ENCODE results near the gene SLC9C2.
"Not testable (repeated sequence)": the region's sequence is repeated elsewhere in the genome, so short reads cannot be mapped to it uniquely, and the experiment has no call there.

Gene SLC9C2

DNA sequence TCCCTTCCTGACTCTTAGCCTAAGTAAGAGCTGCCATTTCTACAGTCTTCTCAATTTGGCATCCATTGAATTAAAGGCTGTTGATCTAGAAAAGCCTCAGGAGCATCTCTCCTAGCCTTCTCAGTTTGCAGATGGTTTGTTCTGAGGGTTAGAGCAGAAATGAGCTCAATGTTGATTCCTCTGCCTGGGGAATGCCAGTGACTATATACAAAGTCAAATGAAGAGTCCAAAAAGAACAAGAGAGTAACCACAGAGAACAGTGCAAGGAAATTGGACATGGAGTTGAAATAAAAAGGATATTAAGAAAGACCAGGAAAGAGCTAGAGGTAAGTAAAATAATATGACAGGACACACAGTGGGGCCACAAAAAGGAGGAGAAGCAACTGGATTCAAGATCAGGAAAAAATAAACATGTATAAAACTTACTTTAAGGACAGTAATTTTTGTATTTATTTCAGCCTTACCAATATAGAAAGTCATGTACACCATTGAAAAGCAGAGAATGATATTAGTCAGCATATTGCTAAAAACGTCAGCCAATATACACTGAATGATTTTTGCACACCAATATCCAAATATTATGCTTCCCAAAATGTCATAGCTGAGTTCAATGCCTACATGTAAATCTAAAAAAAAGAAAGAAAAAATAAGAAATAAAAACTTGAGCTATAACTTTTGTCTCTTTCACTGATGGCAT is 21.3 kb downstream of the SLC9C2 start:
- no peak for DNase-seq (ENCODE audit: low spot score)

DNA sequence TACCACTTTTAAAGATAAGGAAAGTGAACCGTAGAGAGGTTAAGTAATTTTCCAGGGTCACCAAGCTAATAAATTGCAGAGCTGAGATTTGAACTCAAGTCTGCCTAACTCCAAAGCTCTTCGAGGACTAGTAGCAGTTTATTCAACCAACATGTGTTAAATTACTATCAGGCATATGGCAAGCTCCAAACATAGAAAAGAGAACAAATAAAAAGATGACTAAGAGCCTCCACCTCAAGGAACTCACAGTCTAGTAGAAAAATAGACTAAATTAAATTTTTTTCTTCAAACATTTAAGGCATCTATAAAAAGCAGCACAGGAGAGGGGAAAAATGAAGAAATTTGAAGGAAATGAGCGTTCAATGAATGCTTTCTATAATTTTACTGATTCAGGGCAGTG is 22.2 kb downstream of the SLC9C2 start:
- no peak for DNase-seq (ENCODE audit: low spot score)

DNA sequence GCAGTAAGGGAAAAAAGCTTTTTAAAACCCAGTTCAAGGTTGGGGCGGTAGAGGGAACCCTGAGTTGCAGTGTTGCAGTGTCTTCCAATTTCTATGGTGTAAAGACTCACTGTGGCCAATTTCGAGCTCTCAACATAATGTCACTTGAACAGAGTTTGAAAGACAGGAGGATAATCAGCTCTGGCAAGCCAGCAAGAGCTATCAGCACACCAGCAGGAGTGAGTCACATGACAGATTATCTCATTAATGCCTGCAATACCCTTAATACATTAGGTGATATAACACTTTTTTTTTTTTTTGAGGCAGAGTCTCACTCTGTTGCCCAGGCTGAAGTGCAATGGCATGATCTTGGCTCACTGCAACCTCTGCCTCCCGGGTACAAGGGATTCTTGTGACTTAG is 22.8 kb downstream of the SLC9C2 start:
- DNase-seq (ENCODE audit: low spot score) = no peak

DNA sequence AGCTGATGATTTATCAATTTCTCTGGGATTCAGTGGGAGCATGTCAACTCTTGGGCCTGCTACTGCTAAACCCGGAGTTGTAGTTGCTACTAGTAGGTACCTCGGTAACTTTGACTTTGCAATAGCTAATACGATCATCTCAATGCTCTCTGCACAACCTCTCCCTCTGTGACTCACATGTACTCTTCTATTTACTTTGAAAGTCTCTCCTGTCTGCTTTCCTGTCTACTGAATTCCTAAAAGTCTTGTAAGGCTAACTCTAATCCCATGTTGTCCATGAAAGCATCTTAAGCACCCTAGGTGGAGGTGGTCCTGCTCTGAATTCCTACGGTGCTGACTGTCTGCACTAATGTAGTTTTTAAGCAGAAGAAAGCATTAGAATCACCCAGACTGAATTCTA is 29.3 kb downstream of the SLC9C2 start:
- no peak for DNase-seq (ENCODE audit: low spot score)

DNA sequence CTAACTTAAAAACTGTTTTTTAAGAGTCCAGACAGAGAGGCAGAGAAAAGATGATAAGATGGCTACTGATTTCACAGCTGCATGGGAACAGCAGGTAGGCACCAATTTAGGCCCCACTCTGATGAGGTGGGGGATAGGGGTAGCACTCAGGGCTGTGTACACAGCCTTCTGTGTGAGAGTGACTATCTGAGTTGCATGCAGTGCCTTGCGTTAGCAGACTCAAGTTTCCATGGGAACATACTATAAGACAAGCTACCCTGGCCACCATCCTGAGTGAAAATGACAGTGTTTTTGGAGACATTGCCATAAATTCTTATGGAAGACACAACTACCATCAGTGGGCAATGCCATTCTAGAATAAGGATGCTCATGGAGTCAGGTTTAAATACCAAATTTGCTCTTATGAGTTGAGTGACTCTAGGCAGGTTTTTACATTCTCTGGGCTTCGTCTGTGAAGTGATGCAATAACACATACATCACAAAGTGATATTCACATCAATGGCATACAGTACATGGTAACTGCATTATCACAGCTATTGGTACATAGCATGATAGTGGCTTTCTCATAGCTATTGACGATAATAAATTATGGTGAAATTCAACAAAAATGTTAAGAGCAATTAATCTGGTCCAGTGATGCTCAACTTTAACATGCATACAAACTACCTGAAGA is 30.5 kb downstream of the SLC9C2 start:
- no peak for DNase-seq (ENCODE audit: low spot score)

DNA sequence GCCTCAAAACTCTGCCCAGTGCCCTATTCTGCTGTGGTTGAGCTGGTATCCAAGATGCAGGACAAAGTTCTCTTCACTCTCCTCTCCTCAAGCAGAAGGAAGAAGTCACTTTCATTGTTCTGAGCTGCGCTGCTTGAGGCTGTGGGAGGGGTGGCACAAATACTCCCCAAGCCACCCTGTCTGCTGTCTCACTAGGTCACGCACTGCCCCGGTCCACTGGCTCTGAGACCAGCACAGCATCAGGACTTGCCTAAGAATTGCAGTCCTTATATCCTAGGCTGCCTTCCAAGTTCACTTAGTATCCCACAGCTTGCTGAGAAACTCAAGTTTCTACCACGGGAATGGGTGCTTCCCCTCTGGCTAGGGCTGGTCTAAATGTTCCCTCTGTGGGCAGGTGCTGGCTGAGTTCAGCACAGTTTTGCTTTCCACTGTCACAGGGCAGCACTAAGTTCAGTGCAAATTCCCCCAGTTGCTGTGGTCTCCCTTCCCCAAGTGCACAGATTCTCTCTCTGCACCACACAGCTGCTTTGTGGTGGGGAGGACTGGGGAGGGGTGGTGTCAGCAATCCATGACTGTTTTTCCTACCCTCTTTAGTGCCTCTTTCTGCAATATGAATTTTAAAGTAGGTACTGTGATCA is 32.4 kb downstream of the SLC9C2 start:
- no peak for DNase-seq (ENCODE audit: low spot score)

DNA sequence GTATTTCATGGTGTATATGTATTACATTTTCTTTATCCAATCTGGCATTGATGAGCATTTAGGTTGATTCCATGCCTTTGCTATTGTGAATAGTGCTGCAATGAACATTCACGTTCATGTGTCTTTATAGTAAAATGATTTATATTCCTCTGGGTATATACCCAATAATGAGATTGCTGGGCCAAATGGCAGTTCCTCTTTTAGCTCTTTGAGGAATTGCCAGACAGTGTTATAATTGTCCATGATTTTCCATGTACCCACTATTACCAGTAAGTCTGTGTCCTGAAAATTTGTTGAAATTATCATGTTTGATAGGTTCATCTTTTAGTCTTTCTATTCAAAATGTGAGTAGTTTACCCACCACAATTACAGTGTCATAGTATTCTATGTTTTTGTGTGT is 34.4 kb downstream of the SLC9C2 start:
- DNase-seq (ENCODE audit: low spot score) = no peak

DNA sequence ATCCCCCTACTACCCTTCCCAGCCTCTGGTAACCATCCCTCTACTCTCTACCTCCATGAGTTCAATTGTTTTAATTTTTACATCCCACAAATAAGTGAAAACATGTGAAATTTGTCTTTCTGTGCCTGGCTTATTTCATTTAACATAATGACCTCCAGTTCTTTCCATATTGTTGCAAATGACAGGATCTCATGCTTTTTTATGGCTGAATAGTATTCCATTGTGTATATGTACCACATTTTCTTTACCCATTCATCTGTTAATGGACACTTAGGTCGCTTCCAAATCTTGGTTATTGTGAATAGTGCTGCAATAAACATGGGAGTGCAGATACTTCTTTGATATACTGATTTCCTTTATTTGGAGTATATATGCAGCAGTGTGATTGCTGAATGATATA is 39.0 kb downstream of the SLC9C2 start:
- not testable (repeated sequence) for DNase-seq (ENCODE audit: low spot score)

DNA sequence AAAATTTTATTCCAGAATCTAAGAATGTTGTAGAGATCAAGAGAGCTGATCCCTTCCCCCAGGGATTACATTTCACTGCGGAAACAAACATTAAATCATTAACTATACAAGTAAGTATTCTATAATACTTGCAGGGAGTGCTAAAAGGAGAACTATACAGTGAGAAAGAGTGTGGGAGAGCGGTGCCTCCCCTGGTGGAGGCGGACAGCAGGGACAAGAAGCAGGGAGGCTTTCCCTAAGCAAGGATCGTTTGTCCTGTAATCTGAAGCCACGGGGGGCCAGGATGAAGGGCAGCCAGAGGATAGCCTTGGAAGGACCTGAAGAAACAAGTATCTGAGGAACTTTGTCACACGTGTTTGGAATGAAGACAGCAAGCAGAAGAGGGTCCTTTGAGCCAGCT is 40.1 kb downstream of the SLC9C2 start:
- no peak for DNase-seq (ENCODE audit: low spot score)

DNA sequence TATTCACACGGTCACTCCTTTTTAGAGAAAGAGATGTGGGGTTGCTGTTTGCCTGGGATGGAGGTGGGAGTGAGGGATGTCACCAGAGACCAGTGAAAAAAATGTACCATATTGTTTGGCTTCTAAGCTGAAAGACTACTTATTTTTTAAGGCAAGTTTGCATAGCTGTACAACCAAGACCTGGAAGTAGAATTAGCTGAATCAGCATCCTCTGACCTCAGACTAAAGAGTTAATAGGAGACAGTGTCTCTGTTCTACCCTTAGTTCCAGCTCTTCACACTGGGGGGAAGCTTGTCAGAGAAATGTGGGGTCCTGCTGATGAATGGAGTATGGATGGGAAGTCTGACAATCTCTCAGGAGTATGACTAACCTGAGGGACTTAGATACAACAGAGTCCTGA is 41.6 kb downstream of the SLC9C2 start:
- DNase-seq (ENCODE audit: low spot score) = no peak

DNA sequence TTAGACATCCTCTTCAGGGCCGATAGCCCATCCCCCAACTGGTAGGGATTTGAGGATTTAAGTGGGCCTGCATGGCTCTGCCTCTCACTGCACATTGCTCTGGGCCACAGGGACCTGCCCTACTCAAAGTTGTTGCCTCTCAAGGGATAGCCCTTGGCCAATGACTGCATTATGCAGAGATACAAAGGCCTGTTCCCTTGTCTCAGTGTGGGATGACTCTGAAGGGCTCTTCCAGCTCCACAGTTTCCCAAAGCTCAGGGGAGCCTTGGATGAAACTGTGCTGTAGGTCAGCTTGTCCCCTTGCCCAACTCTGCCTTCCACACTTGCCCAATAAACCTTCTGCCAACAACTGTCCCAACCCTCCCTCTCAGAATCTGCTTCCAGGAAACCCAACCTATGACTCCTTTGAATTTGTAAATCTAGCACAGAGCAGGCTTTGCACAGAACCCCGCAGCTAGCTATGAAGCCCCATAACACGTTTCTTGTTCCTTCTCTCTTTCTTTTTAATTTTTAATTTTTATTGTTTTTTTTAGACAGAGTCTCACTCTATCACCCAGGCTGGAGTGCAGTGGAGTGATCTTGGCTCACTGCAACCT is 42.5 kb downstream of the SLC9C2 start:
- no peak for DNase-seq (ENCODE audit: low spot score)

DNA sequence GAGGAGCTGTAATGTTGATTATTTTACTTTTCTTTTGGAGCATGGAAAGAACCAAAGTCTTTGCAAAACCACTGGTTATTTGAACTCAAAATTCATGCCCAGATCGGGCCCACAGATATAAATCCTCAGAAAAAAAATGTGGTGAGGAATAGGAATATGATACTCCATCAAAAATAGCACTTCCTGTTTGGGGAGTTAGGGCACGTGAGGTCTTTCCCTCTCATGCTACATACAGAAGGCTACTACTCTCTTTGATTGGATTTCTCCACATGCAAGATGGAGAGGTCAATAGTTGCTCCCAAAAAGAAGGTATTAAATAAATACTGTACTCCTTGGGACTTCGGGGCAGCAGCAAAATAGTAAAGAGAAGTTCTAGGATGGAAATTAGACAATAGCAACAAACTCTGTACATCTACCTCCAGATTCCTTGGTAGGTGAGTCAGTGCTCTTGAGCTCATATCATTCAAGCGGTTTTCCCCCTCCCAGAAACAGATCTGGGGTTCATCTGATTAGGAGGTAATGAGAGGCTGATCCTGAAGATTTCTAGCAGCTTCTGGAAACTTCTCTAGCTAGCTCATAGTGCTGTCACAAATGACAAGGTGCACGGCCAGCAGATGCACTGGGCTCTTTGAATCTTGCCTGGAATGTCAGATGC is 47.1 kb downstream of the SLC9C2 start:
- DNase-seq (ENCODE audit: low spot score) = no peak

DNA sequence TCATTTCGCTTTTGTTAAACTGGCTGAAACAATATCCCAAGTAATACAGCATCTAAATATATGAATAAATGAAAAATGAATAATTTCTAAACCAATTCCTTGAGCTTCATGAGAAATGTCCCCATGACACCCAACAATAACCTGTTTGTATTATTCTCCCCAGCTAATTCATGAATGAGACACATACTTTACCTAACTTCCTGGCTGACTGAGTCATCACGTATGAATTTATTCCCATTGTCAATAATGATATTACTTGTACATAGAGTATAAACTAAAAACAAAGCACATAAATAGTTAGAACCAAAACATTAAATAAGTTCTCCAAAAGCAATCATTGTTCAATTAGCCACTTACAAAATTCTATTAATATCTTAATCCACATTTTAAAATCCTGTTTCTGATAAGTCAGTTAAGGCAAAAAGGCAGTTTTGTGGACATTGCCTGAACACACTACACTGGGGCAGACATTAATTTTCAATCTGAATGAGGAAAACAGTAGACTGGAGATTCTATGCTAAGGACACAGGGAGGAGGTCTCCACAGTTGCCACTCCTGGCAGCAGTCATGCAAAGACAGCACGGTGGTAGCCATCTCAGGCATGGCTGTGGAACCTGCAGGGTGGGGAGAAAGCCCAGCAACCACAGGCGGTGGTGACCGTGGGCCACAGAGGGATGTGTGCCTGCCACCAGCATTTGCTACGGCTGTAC is 48.2 kb downstream of the SLC9C2 start:
- DNase-seq (ENCODE audit: low spot score) = no peak

DNA sequence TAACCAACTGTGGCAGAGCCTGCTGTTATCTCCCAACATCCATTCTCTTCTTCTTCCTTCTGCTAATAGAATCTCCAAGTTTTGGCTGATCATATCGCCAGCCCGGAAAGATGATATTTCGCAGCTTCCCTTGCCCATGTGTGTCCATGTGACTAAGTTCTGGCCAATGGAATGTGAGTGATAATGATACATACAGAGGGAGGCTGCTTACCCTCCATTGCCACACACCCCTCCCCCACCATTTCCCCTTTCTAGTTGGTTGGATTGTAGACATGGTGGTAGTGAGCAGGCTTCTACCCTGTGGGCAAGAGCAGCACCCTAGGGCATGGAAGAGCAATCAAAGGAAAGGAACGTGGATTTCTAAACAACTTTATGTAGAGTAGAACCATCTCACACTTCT is 48.8 kb downstream of the SLC9C2 start:
- DNase-seq (ENCODE audit: low spot score) = no peak

DNA sequence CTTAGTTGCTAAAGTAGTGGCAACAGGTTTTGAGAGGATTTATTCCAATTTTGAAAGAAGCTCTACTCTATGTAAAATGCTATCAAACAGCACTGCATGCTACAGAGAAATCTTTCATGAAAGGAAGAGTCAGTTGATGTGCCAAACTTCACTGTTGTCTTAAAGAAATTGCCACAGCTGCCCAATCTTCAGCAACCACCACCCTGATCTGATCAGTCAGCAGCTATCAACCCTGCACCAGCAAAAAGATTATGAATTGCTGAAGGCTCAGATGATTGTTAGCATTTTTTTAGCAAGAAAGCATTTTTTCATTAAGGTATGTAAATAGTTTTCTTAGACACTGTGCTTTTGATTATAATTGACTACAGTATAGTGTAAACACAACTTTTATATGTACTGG is 49.6 kb downstream of the SLC9C2 start:
- no peak for DNase-seq (ENCODE audit: low spot score)

DNA sequence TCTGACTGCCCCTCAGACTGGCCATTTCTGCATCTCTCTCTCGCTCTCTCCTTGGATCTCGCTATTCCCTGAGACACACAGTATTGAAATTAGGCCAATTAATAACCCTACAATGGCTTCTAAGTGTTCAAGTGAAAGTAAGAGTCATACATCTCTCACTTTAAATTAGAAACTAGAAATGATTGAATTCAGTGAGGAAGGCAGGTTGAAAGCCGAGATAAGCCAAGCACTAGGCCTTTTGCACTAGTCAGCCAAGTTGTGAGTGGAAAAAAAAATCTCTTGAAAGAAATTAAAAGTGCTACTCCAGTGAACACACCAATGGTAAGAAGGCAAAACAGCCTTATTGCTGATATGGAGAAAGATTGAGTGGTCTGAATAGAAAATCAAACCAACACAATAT is 51.2 kb downstream of the SLC9C2 start:
- DNase-seq (ENCODE audit: low spot score) = no peak

DNA sequence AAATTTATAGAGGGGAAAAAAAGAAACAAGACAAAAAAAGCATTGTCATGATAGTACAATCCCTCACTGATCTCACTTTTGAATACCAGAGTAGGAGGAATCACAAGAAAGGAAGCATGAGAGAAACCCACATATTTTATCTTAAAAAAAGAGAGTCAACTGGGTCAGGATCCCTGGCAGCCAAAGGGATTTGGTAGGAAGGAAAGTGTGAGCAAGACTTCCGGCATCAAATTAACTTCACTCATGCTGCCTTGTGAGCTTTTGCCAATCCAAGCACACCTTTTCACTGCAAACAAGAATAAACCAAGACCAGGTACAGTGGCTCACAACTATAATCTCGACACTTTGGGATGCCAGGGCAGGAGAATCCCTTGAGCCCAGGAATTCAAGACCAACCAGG is 53.1 kb downstream of the SLC9C2 start:
- no peak for DNase-seq (ENCODE audit: low spot score)

DNA sequence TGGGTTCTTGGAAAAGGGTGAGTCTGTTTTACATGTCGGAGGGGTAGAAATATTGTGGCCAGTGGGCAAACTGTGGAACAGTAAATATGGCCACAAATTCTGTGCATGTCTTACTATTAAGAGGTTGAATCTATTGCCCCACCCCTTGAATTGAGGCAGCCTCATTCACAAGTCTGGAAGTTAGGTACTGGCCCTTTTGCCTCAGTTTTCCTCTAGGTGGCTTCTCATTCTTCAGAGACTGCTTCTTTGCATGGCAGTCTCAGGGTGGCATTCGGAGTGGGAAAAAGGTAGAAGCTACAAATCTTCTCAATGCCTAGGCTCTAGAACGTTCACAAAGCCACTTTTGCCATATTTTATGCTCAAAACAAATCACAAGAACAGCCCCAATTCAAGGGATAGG is 57.2 kb downstream of the SLC9C2 start:
- DNase-seq (ENCODE audit: low spot score) = no peak

DNA sequence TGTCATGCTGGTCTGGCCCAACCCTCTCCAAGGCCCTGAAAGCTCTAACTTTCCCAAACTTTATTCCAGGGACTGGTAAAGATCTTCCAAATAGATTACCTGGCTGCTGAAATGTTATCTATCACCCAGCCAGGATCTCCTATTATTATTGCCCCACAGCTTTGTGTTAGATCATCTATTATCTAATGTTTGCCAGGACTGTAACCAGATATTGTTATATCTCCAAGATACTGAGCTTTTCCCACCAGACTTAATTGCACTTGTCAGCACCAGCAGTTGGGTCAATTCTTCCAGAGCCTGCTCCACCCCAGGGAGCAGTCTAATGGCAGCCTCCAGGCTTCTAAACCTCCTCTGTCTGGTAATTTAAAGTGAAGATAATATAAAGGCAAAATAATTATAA is 66.6 kb downstream of the SLC9C2 start:
- DNase-seq (ENCODE audit: low spot score) = no peak

DNA sequence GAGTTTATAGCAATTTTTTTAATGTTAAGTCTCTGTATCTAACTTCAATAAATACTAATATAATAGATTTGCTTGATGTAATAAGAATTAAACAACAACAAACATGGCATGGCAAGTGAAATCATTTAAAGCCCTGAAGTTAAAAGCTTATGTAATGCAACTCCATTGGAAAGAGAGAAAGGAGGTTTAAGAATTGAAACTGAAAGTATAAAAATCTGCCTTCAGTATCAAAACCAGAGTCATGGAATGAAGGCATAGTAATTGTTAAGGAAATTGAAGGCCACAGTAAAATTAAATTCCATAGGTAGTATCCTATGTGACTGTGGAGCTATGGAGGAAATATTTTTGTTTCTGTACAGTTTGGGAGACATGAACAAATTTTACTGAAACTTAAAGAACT is 70.6 kb downstream of the SLC9C2 start:
- no peak for DNase-seq (ENCODE audit: low spot score)

DNA sequence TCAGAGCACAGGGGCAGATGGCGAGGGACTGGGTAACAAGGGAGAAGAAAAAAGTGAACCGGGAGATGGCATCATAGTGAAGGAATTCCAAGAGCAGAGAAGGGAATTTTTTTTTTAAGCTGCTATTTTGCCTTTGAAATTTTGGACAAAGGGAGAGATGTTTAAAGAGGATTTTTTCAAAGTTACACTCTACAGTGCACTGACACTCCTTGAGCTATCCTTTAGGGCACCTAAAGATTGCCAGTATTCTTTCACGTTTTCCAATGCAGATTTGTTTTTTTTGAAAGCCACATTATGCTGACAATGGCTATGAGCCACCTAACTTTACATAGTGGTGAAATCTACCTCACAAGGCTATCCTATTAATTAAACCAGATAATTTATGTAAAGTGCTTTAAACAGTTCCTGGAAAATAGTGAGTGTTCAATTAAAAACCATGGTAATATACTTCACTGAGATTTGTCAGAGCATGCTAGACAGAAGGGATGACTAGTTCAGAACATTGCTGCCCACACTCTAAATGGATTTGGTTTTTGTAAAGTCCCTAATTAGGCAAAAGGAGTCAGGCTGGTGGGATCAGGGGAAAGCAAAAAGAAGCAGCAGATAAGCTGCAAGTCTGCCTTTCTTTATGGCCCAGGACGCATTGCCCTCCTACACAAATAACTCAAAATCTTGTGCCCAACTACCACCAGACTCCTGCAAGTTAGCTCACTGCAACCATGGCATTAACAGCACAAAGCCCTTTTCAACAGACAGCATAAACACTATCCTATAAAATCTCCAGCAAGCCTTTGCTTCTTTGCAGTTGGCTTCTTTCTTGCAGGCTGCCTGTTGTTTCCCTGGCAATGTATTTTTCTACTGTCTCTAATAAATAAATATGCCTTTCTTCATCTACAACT is 71.8 kb downstream of the SLC9C2 start:
- no peak for DNase-seq (ENCODE audit: low spot score)

All from hepatic stellate cell (primary cell).